ENCODE data around the gene TBL1X.

- TF ChIP-seq HDAC6 (IDR thresholded peaks at IDR 0.05; ENCODE audit: low read depth, low read length) (no peak), POLR2A (IDR thresholded peaks at IDR 0.05; ENCODE audit: control extremely low read depth in 1 of 2, low read depth in 2 of 2, low read length in 2 of 2) (no peak), MAX (IDR thresholded peaks at IDR 0.05) (no peak), HDAC2 (IDR thresholded peaks at IDR 0.05; ENCODE audit: borderline replicate concordance in 1 of 2, low read depth in 2 of 2, low read length in 2 of 2) (no peak), CTCF (IDR thresholded peaks at IDR 0.05; ENCODE audit: control extremely low read depth in 1 of 3, insufficient read depth in 1 of 3, low read depth in 1 of 3, low read length in 3 of 3) (no peak), TAF1 (IDR thresholded peaks at IDR 0.05; ENCODE audit: low read depth, low read length) (no peak), POLR2AphosphoS5 (IDR thresholded peaks at IDR 0.05; ENCODE audit: low read depth, low read length) (no peak), EP300 (IDR thresholded peaks at IDR 0.05; ENCODE audit: borderline replicate concordance in 1 of 2, low read depth in 2 of 2, low read length in 2 of 2) (no peak)
Measured at GRCh38 chrX:9492901-9493300, 28.0 kb downstream of the TBL1X start.

All from H1 (cell line).